DOHH2 (cell line): Measurements from ENCODE around the gene NBPF11.
A peak's percentile ranks its signal among the peaks of the same experiment; 100 is the strongest.
"Not testable (repeated sequence)": the region's sequence is repeated elsewhere in the genome, so short reads cannot be mapped to it uniquely, and the experiment has no call there.

Experiments used
- H3F3A ChIP-seq: fragments of 200-600 bp; sonication (generic), shearing (Covaris generic); 2 replicates; pipeline ENCODE4 v1.6.0; 2016; ENCODE audit warnings: antibody characterized with exemption, mild to moderate bottlenecking; ENCODE audit not compliant: control insufficient read depth, insufficient read depth
- H3K27ac ChIP-seq: fragments of 200-600 bp; sonication (generic); 2 replicates; pipeline ENCODE4 v1.5.1; 2014; ENCODE audit warnings: low read depth, mild to moderate bottlenecking, low read length, moderate library complexity
- H3K27me3 ChIP-seq: fragments of 200-600 bp; sonication (generic); 2 replicates; pipeline ENCODE4 v1.6.1; 2014; ENCODE audit warnings: mild to moderate bottlenecking, low read length, mixed read lengths; ENCODE audit not compliant: control insufficient read depth
- H3K36me3 ChIP-seq: fragments of 200-600 bp; sonication (generic); 2 replicates; pipeline ENCODE4 v1.6.1; 2014; ENCODE audit warnings: mild to moderate bottlenecking, low read length, moderate library complexity, mixed read lengths; ENCODE audit not compliant: control insufficient read depth
- H3K4me1 ChIP-seq: fragments of 200-600 bp; sonication (generic); 2 replicates; pipeline ENCODE4 v1.6.1; 2014; ENCODE audit warnings: mild to moderate bottlenecking, low read length, mixed read lengths; ENCODE audit not compliant: control insufficient read depth
- H3K4me2 ChIP-seq: fragments of 200-600 bp; sonication (generic); 2 replicates; pipeline ENCODE4 v1.6.0; 2014; ENCODE audit warnings: mild to moderate bottlenecking, low read length, moderate library complexity
- H3K4me3 ChIP-seq: fragments of 200-600 bp; sonication (generic); 2 replicates; pipeline ENCODE4 v1.5.1; 2014; ENCODE audit warnings: mild to moderate bottlenecking, low read length, mixed read lengths
- H3K79me2 ChIP-seq: fragments of 200-600 bp; sonication (generic); 2 replicates; pipeline ENCODE4 v1.6.1; 2014; ENCODE audit warnings: mild to moderate bottlenecking, low read length, mixed read lengths; ENCODE audit not compliant: control insufficient read depth
- H3K9me2 ChIP-seq: fragments of 200-600 bp; sonication (generic); replicated peaks from 2 replicates; pipeline ENCODE4 v1.6.1; 2014; ENCODE audit warnings: mild to moderate bottlenecking, low read length, mixed read lengths; ENCODE audit not compliant: control insufficient read depth
- H3K9me3 ChIP-seq: fragments of 200-600 bp; sonication (generic); 2 replicates; pipeline ENCODE4 v1.6.1; 2014; ENCODE audit warnings: antibody characterized with exemption, low read length, mixed read lengths; ENCODE audit not compliant: control insufficient read depth, insufficient read depth
- H4K20me1 ChIP-seq: fragments of 200-600 bp; sonication (generic); 2 replicates; pipeline ENCODE4 v1.6.0; 2014; ENCODE audit warnings: low read depth, mild to moderate bottlenecking, antibody characterized with exemption, low read length, moderate library complexity; ENCODE audit not compliant: control insufficient read depth, insufficient read depth
- EZH2phosphoT487 ChIP-seq: fragments of 200-600 bp; sonication (generic); IDR thresholded peaks from 2 replicates; pipeline ENCODE4 v1.6.1; 2017; ENCODE audit warnings: borderline replicate concordance, mild to moderate bottlenecking, antibody characterized with exemption, low read length, moderate library complexity, mixed read lengths
- TF ChIP-seq, protein P1 (sequence below): fragments of 200-600 bp; sonication (generic); IDR thresholded peaks from one replicate; pipeline ENCODE4 v1.5.1; 2014; ENCODE audit warnings: antibody characterized with exemption, mild to moderate bottlenecking, low read depth, low read length; ENCODE audit not compliant: poor library complexity, severe bottlenecking

The NBPF11 gene

DNA sequence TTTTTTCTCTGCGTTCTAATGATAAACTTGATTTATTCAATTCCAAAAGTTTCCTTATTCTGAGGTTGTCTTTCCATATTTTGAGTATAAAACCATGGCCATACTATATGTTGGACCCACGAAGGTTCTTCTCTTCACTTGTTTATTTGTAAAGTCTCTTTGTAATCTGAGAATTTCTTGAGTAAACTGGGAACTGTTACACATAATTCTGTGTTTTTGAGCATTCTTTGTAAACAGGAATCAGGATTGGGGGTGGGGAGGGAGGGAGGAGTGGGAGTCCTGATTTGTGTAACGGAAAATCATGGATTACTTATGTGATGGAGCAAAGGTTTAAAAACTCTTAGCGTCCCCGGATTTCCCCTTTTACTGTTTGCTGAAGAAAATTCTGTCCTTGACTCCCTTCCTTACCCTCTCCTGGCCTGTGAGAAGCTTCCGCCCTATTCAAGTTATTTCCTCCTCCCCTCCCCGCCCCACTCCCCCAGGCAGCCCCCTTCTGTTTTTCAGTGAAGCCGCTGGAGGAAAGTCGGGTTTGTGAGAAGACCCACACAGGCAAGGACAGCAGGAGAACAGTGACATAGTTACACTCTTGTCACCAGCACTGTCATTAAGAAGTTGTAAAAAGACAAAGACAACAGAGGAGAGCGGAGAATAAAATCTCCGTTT, 6.4 kb upstream of the NBPF11 start:
- TF ChIP-seq, protein P1, sequence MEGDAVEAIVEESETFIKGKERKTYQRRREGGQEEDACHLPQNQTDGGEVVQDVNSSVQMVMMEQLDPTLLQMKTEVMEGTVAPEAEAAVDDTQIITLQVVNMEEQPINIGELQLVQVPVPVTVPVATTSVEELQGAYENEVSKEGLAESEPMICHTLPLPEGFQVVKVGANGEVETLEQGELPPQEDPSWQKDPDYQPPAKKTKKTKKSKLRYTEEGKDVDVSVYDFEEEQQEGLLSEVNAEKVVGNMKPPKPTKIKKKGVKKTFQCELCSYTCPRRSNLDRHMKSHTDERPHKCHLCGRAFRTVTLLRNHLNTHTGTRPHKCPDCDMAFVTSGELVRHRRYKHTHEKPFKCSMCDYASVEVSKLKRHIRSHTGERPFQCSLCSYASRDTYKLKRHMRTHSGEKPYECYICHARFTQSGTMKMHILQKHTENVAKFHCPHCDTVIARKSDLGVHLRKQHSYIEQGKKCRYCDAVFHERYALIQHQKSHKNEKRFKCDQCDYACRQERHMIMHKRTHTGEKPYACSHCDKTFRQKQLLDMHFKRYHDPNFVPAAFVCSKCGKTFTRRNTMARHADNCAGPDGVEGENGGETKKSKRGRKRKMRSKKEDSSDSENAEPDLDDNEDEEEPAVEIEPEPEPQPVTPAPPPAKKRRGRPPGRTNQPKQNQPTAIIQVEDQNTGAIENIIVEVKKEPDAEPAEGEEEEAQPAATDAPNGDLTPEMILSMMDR: no peak
- TF ChIP-seq EZH2phosphoT487: no peak
- Histone ChIP-seq H3K36me3 (no peaks in the 10 kb centered on the region), H3K9me2 (no peaks in the 10 kb centered on the region), H3K4me2 (peak overlapping the region; percentile 21; the same call in 1 of the 2 replicates), H3K79me2 (no peaks in the 10 kb centered on the region), H3K27me3 (no peaks in the 10 kb centered on the region), H3K4me3 (peak overlapping the region; percentile 22; the same call in 1 of the 2 replicates), H3K4me1 (peaks cover 16% of the 10 kb centered on the region), H4K20me1 (no peaks in the 10 kb centered on the region), H3F3A (no peaks in the 10 kb centered on the region), H3K9me3 (no peaks in the 10 kb centered on the region), H3K27ac (no peak overlapping the region)

- not testable (repeated sequence) for H3K36me3 ChIP-seq, H3K9me3 ChIP-seq, H3K9me2 ChIP-seq, H4K20me1 ChIP-seq, H3F3A ChIP-seq, H3K79me2 ChIP-seq, H3K27ac ChIP-seq, H3K27me3 ChIP-seq
- Histone ChIP-seq H3K4me3 (peak overlapping the region; percentile 22; the same call in 1 of the 2 replicates), H3K4me2 (peak overlapping the region; percentile 21; the same call in 1 of the 2 replicates), H3K4me1 (peaks cover 16% of the 10 kb centered on the region)
Measured at GRCh38 chr1:148157803-148158202, 5.7 kb upstream of the NBPF11 start.

- H3K9me2 ChIP-seq, H3K9me3 ChIP-seq, H3K36me3 ChIP-seq, H3F3A ChIP-seq, H4K20me1 ChIP-seq, H3K27me3 ChIP-seq: not testable (repeated sequence)
- Histone ChIP-seq H3K4me1 (peaks cover 16% of the 10 kb centered on the region), H3K4me3 (peak overlapping the region; percentile 35), H3K4me2 (peak overlapping the region; percentile 54), H3K79me2 (peaks cover 12% of the 10 kb centered on the region), H3K27ac (peak overlapping the region; percentile 53)
Measured at GRCh38 chr1:148155494-148156275, 3.6 kb upstream of the NBPF11 start.

DNA sequence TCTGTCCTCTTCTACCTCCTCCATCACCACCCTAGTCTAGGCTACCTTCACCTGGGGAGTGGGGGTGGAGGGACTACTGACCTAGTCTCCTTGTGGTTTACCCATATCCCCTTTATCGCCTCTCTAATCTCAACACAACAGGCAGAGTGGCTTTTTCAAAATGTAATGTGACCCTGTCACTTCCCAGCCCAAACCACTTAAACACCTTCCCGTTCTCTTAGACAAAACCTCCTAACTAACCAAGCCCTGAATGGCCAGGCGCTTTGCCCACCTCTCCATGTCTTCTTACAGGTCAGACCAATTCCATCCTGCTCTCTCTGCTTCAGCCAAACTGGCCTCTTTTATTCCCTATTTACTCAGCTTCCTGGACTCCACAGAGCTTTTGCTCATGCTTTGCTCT, 714 bp upstream of the NBPF11 start:
- H3F3A ChIP-seq, H3K36me3 ChIP-seq, H3K27ac ChIP-seq, H3K9me3 ChIP-seq, H3K4me2 ChIP-seq, H3K4me3 ChIP-seq, H3K27me3 ChIP-seq, H3K9me2 ChIP-seq, H4K20me1 ChIP-seq: not testable (repeated sequence)
- Histone ChIP-seq H3K79me2 (peaks cover 12% of the 10 kb centered on the region), H3K4me1 (peaks cover 11% of the 10 kb centered on the region)

DNA sequence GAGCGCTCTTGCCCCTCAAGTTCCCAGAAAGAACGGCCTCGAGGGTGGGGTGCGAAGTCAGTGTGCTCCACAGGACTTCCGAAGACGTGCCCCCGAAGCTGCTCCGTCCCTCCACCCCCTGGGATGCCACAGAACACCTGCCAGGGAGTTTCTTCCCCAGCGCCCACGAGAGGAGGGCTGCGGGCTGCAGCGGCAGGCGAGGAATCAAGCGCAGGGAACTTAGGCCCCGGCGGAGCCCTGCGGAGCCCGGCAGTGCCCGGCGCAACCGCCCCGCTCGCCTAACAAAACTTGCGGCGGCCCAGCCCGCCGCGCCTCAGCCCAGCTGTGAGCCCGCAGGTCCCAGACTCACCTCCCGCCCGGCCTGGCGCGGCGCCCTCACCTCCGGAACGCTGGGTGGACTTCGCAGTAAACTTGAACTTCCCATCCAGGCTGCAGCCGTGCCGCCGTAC, 686 bp downstream of the NBPF11 start:
- H3F3A ChIP-seq, H3K9me3 ChIP-seq, H3K27me3 ChIP-seq, H3K36me3 ChIP-seq, H4K20me1 ChIP-seq, H3K9me2 ChIP-seq: not testable (repeated sequence)
- Histone ChIP-seq H3K4me1 (peaks cover 11% of the 10 kb centered on the region), H3K79me2 (peaks cover 12% of the 10 kb centered on the region), H3K27ac (0 out of 2 replicates have a peak overlapping the region, but pooled peaks have one; percentile 18), H3K4me3 (peak overlapping the region; percentile 81), H3K4me2 (peak overlapping the region; percentile 79)

DNA sequence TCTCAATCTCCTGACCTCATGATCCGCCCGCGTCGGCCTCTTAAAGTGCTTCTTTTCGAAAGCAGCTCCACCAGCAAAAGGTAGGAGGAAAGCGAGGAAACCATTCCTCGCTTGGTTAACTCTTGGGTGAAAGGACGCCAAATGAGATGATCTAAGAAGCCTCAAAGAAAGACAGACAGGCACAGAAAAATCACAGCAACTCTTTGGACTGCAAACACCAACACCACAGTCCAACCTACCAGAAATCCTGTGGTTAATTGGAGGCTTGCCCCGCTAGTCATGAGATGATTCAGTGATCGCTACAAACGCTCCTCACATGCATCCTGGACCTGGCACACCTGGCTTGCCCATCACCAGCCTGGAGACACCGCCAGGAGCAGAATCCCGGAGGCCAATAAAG, 1.1 kb downstream of the NBPF11 start:
- H3K9me3 ChIP-seq, H3K36me3 ChIP-seq, H3K9me2 ChIP-seq, H3K27ac ChIP-seq, H3F3A ChIP-seq, H3K4me1 ChIP-seq, H4K20me1 ChIP-seq, H3K27me3 ChIP-seq: not testable (repeated sequence)
- peak overlapping the region; percentile 79 for H3K4me2 ChIP-seq
- H3K4me3 ChIP-seq: peak overlapping the region; percentile 81
- H3K79me2 ChIP-seq: peaks cover 12% of the 10 kb centered on the region

DNA sequence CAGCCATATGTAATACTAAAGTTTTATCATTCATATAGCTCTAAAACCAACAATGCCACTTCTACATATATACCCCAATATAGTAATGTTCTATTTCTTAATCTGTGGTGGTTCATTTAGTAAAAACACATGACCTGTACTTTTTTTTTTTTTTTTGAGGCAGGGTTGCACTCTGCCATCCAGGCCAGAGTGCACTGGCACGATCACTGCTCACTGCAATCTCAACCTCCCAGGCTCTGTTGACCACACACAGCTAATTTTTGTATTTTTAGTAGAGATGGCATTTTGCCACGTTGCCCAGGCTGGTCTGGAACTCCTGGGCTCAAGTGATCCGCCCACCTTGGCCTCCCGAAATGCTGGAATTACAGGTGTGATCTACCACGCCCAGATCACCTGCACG, 2.1 kb downstream of the NBPF11 start:
- H4K20me1 ChIP-seq, H3K27ac ChIP-seq: not testable (repeated sequence)
- peak overlapping the region; percentile 79; the same call in 1 of the 2 replicates for H3K4me2 ChIP-seq

More for the DNA sequence above, 2.1 kb downstream of the NBPF11 start:
- H3K9me2 ChIP-seq, H3F3A ChIP-seq, H3K4me1 ChIP-seq, H3K36me3 ChIP-seq, H3K4me3 ChIP-seq, H3K9me3 ChIP-seq, H3K27me3 ChIP-seq: not testable (repeated sequence)
- peaks cover 12% of the 10 kb centered on the region for H3K79me2 ChIP-seq
